Stimulated activated CD4-positive, alpha-beta T cell treated with anti-CD3 and anti-CD28 coated beads, TNF-alpha, amount 100 ng/mL, for 4 hours (primary cell): Measurements from ENCODE around the gene PLPP3.

Source experiments
- DNase-seq, 3 experiments: peaks; one replicate each; pipeline ENCODE4 v3.0.0-alpha.2; 2020; ENCODE audit warnings: low read depth in 3 of 3

PLPP3 gene

GRCh38 chr1:56462209-56462608 is 117.2 kb downstream of the PLPP3 start:
- no peak for DNase-seq

GRCh38 chr1:56461158-56462127 is 117.9 kb downstream of the PLPP3 start:
- no peak for DNase-seq

GRCh38 chr1:56459260-56459659 is 120.1 kb downstream of the PLPP3 start:
- no peak for DNase-seq

- DNase-seq: no peak
These were observed 121.5 kb downstream of the PLPP3 start for GRCh38 chr1:56457756-56458375.

- DNase-seq: no peak
These were observed 122.8 kb downstream of the PLPP3 start for GRCh38 chr1:56456435-56457101.

- DNase-seq: no peak
These were observed 125.8 kb downstream of the PLPP3 start for GRCh38 chr1:56453417-56454078.

- no peak for DNase-seq
These were observed 126.3 kb downstream of the PLPP3 start for GRCh38 chr1:56453016-56453415.

- DNase-seq: no peak
These were observed 127.0 kb downstream of the PLPP3 start for GRCh38 chr1:56452027-56453011.

GRCh38 chr1:56451491-56451890 is 127.9 kb downstream of the PLPP3 start:
- DNase-seq: no peak

- no peak for DNase-seq
These were observed 129.2 kb downstream of the PLPP3 start for GRCh38 chr1:56450004-56450666.

- DNase-seq: no peak
These were observed 130.6 kb downstream of the PLPP3 start for GRCh38 chr1:56448529-56449300.

GRCh38 chr1:56447823-56448222 is 131.5 kb downstream of the PLPP3 start:
- DNase-seq: no peak

GRCh38 chr1:56446531-56447098 is 132.7 kb downstream of the PLPP3 start:
- DNase-seq: no peak

GRCh38 chr1:56444960-56445646 is 134.3 kb downstream of the PLPP3 start:
- DNase-seq: no peak
